Dermis lymphatic vessel endothelial cell (primary cell): ENCODE data around the gene TEX28. TPM values are rescaled to one million over a fixed set of nuclear protein-coding genes. Genes with fewer than 3 reads are reported as not detected.

ENCODE experiments used
- total RNA-seq: library from RNA; depleted of rRNA; stranded (reverse); fragments of >200 nt; gene quantifications from 2 replicates; pipeline ENCODE4 v1.2.1, GENCODE V29; 2014

TEX28 gene, protein sequence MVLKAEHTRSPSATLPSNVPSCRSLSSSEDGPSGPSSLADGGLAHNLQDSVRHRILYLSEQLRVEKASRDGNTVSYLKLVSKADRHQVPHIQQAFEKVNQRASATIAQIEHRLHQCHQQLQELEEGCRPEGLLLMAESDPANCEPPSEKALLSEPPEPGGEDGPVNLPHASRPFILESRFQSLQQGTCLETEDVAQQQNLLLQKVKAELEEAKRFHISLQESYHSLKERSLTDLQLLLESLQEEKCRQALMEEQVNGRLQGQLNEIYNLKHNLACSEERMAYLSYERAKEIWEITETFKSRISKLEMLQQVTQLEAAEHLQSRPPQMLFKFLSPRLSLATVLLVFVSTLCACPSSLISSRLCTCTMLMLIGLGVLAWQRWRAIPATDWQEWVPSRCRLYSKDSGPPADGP
- not detected in 2 replicates for total RNA-seq

DNA sequence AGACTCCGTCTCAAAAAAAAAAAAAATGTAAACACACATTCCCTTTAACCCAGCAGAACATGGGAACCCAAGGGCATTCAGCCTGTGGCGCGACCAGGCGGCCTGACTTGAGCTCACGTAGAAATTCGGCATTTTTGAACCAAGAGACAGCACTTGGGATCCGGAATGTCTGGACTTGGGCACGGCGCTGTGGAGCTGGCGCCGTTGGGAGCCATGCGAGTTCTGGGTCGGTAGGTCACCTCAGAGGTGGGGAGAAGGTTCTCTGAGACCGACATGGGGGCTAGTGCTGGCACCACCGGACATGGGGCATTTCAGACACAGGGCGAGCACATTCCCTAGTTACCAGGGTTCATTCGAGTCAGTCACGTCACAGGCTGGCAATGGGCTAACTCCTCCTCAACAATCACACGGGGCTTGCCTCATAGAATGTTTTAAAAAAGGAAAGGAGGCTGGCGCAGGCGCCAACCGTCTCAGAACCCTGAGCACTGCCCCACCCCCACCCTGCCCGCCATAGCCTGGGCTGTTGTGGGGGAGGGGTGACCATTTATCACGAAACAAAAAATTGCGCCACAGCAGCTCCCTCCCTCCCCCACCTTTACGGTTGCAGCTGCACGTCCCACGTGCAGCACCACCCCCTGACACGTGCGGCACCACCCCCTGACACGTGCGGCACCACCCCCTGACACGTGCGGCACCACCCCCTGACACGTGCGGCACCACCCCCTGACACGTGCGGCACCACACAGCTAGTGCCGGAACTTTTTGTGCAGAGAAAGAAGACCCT lies at the start of gene TEX28:
TEX28 (minus strand) TSS at position 334 of the 784 bp plus-strand sequence. CDS start 3,007 bp downstream, outside the sequence.

DNA sequence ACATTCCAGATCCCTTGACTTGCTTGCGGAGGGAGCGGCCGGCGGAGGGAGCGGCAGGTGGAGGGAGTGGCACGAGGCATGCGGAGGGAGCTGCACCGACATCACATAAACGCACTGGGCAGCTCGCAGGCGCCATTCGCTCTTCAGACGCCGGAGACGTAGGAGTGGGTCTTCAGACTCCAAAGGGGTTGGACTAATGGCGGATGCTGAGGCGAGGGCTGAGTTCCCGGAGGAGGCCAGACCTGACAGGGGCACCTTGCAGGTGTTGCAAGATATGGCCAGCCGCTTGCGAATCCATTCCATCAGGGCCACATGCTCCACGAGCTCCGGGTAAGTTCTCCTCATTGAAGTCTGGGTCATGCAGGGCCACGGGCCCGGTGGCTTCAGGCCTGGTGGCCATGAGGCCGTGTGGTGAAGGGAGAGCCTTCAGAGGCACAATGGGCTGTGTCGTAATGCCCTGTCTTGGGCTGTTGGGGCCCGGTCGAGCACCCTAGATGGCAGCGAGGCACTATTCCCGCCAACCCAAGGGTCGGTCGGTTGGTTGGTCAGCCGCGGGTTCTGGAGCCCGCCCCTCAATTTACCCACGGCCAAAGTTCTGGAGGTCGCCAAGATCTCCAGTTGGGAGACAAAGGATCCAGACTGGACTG lies 863 bp upstream of the TEX28 start, which contains the start of gene TKTL1:
TKTL1 (plus strand) TSS at position 132 of the 647 bp plus-strand sequence; CDS start at position 197, 65 bp downstream.

DNA sequence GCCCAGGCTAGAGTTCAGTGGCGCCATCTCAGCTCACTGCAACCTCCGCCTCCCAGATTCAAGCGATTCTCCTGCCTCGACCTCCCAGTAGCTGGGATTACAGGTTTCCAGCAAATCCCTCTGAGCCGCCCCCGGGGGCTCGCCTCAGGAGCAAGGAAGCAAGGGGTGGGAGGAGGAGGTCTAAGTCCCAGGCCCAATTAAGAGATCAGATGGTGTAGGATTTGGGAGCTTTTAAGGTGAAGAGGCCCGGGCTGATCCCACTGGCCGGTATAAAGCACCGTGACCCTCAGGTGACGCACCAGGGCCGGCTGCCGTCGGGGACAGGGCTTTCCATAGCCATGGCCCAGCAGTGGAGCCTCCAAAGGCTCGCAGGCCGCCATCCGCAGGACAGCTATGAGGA lies 37.6 kb downstream of the TEX28 start, which contains the start of gene OPN1MW3:
OPN1MW3 (plus strand) TSS at position 301 of the 400 bp plus-strand sequence; CDS start at position 339, 38 bp downstream.

Other genes with a start within 250 kb of the TEX28 start
- 18.0 and 20.3 TPM in 2 replicates for gene MECP2, start 197.4 kb downstream of the TEX28 start, total RNA-seq
- gene OPN1LW, start 150.9 kb downstream of the TEX28 start, total RNA-seq, result 0.43 TPM in 1 of 2 replicates, not detected in the other
- 0.17 and 0.43 TPM in 2 replicates for gene OPN1MW, start 112.5 kb downstream of the TEX28 start, total RNA-seq
- not detected in 2 replicates for gene OPN1MW2, start 75.4 kb downstream of the TEX28 start, total RNA-seq
- 0.11 TPM in 1 of 2 replicates, not detected in the other for gene OPN1MW3, start 37.5 kb downstream of the TEX28 start, total RNA-seq
- gene TKTL1, start 671 bp upstream of the TEX28 start, total RNA-seq, result not detected in 2 replicates
- gene FLNA, start 79.5 kb upstream of the TEX28 start, total RNA-seq, result 792 and 962 TPM in 2 replicates
- gene EMD, start 84.2 kb upstream of the TEX28 start, total RNA-seq, result 14.8 and 16.6 TPM in 2 replicates
- gene RPL10, start 103.3 kb upstream of the TEX28 start, total RNA-seq, result 3,109 and 3,856 TPM in 2 replicates
- gene DNASE1L1, start 114.1 kb upstream of the TEX28 start, total RNA-seq, result 78.9 and 88.2 TPM in 2 replicates
- 11.6 and 12.4 TPM in 2 replicates for gene TAFAZZIN, start 116.4 kb upstream of the TEX28 start, total RNA-seq
- 78.6 and 82.4 TPM in 2 replicates for gene ATP6AP1, start 133.6 kb upstream of the TEX28 start, total RNA-seq
- gene GDI1, start 142.0 kb upstream of the TEX28 start, total RNA-seq, result 38.3 and 56.6 TPM in 2 replicates
- gene FAM50A, start 149.0 kb upstream of the TEX28 start, total RNA-seq, result 49.4 and 56.8 TPM in 2 replicates
- 3.3 and 4.1 TPM in 2 replicates for gene PLXNA3, start 163.2 kb upstream of the TEX28 start, total RNA-seq
- gene LAGE3, start 184.2 kb upstream of the TEX28 start, total RNA-seq, result 12.8 and 16.3 TPM in 2 replicates
- gene UBL4A, start 191.5 kb upstream of the TEX28 start, total RNA-seq, result 29.1 and 32.6 TPM in 2 replicates
- 9.0 and 12.9 TPM in 2 replicates for gene SLC10A3, start 195.5 kb upstream of the TEX28 start, total RNA-seq
- 15.6 and 20.3 TPM in 2 replicates for gene FAM3A, start 221.1 kb upstream of the TEX28 start, total RNA-seq